HG03571 (cell line): ENCODE results near the gene NTN5.
"Not testable (repeated sequence)": the region's sequence is repeated elsewhere in the genome, so short reads cannot be mapped to it uniquely, and the experiment has no call there.

ENCODE experiments used
- ATAC-seq: cut with Tn5 transposase; IDR thresholded peaks from one replicate; pipeline ENCODE4 v1.9.1; 2021; ENCODE audit not compliant: unreplicated experiment

The NTN5 gene

GRCh38 chr19:48672994-48673393, at the start of gene NTN5:
TSS of gene NTN5 (minus strand) at chr19:48673017. CDS start at chr19:48670986, 2,031 bp downstream.
- ATAC-seq = no peak

- no peak for ATAC-seq
Observed at GRCh38 chr19:48722196-48722708, 49.4 kb upstream of the NTN5 start.

- ATAC-seq = peak; percentile 63
Observed at GRCh38 chr19:48720613-48721296, 47.9 kb upstream of the NTN5 start.

- no peak for ATAC-seq
Observed at GRCh38 chr19:48720251-48720612, 47.4 kb upstream of the NTN5 start.

- no peak for ATAC-seq
Observed at GRCh38 chr19:48719263-48720171, 46.7 kb upstream of the NTN5 start, which contains the start of gene MAMSTR. TSS of gene MAMSTR (minus strand) at chr19:48719725. CDS start at chr19:48719031, 694 bp downstream.

GRCh38 chr19:48718711-48719231, 46.0 kb upstream of the NTN5 start:
- no peak for ATAC-seq

GRCh38 chr19:48718106-48718505, 45.3 kb upstream of the NTN5 start:
- ATAC-seq = not testable (repeated sequence)

GRCh38 chr19:48716562-48717291, 43.9 kb upstream of the NTN5 start:
- no peak for ATAC-seq

GRCh38 chr19:48715681-48716171, 42.9 kb upstream of the NTN5 start:
- no peak for ATAC-seq

- ATAC-seq = no peak
Observed at GRCh38 chr19:48714759-48715675, 42.2 kb upstream of the NTN5 start.

- peak; percentile 77 for ATAC-seq
Observed at GRCh38 chr19:48713864-48714755, 41.3 kb upstream of the NTN5 start.

- ATAC-seq = no peak
Observed at GRCh38 chr19:48713041-48713863, 40.4 kb upstream of the NTN5 start.

GRCh38 chr19:48711106-48711662, 38.4 kb upstream of the NTN5 start:
- ATAC-seq = no peak

- no peak for ATAC-seq
Observed at GRCh38 chr19:48708471-48708870, 35.7 kb upstream of the NTN5 start.

GRCh38 chr19:48705431-48705830, 32.6 kb upstream of the NTN5 start:
- no peak for ATAC-seq

GRCh38 chr19:48703316-48703715, 30.5 kb upstream of the NTN5 start:
- ATAC-seq = no peak

GRCh38 chr19:48702701-48703100, 29.9 kb upstream of the NTN5 start:
- no peak for ATAC-seq

GRCh38 chr19:48698046-48698445, 25.2 kb upstream of the NTN5 start:
- no peak for ATAC-seq
